ENCODE measurements around the gene BLTP1.

Gene BLTP1

GRCh38 chr4:122167369-122167768 lies 15.2 kb downstream of the BLTP1 start:
- no peak for DNase-seq (ENCODE audit: low read depth in 2 of 2)

DNA sequence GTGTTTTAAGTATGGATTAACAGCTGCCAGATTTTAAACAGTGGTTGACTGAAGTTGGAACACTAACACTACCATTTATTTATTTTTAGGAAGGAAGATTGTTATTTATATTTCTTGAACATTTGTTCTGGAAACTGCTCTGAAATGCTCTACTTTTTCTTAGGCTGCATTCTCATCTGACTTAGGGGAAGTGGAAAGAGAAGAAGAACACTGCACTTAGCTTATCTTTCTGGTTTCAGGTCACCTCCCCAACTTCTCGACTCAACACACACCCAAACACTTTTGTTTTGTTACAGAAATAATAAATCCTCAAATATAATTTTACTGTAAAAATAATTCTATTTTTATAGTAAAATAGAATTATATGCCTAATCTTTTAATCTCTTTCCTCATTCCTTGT lies 18.6 kb downstream of the BLTP1 start:
- no peak for DNase-seq (ENCODE audit: low read depth in 2 of 2)

DNA sequence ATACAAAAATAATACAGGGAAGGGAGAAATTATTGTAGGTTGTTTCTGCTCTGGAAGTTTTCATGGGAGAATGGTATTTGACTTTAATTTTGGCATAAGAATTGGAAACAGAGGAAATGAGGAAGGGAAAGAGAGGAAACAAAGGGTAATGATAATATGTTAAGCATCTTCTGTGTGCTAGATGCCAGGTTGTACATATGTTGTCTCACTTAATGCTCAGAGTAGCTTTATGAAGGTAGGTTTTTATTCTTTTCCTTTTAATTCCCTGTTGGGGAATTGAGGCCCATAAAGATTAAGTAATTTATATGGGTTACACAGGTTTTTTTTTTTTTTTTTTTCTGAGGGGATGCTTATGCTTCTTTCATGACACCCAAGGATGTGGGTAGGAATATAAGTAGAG lies 19.2 kb downstream of the BLTP1 start:
- no peak for DNase-seq (ENCODE audit: low read depth in 2 of 2)

GRCh38 chr4:122172266-122172665 lies 20.1 kb downstream of the BLTP1 start:
- DNase-seq (ENCODE audit: low read depth in 2 of 2): no peak

DNA sequence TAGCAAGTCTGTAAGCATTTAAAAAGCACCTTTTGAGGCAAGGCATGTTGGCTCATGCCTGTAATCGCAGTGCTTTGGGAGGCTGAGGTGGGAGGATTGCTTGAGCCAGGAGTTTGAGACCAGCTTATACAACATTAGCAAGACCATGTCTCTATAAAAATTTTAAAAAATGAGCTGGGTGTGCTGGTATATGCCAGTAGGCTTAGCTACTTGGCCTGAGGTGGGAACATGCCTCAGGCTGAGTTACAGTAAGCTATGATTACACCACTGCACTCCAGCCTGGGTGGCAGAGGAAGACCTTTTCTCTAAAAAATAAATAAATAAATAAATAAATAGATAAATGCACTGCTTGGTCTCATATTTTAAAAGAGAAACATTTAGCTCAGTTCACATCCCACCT lies 26.8 kb downstream of the BLTP1 start:
- DNase-seq (ENCODE audit: low read depth in 2 of 2): no peak

DNA sequence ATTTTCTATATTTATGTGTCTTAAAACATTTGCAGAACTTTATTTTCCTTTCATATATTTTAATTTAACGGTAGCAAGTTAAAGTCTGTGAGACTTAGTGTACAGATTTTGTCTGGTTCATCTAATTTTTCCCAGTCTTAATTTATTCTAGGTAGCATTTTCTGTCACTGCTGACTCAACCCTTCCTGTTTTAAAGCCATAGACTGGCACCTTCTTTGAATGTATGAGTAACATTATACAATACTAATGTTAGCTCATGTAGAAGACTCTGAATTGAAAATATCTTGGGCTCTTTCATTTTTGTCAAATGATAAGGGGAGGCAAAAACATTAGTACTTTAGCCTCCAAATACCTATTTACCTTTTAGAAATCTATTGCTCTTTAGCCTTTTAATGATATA lies 43.6 kb downstream of the BLTP1 start:
- no peak for DNase-seq (ENCODE audit: low read depth in 2 of 2)
